Tibial nerve (tissue), 4 donors: Measurements from ENCODE around the gene GRM7. TPM values are rescaled to one million over a fixed set of nuclear protein-coding genes. Genes with fewer than 3 reads are reported as not detected.

Source experiments
- DNase-seq, 2 donors: peaks; one replicate each; pipeline ENCODE4 v3.0.0-alpha.2; 2019; ENCODE audit warnings: low spot score in 2 of 2
- H3K27ac ChIP-seq, 4 donors: fragments of 200-600 bp; sonication (generic) in 3 of 4; one replicate each; pipeline ENCODE4 v1.5.1; 2017 to 2019; ENCODE audit warnings: mild to moderate bottlenecking in 1 of 4
- H3K27me3 ChIP-seq, 2 donors: fragments of 200-600 bp; sonication (generic) in 1 of 2; one replicate each; pipeline versions ENCODE4 v1.5.1 to v1.6.0; 2017 to 2019
- H3K36me3 ChIP-seq, 3 donors: fragments of 200-600 bp; sonication (generic); one replicate each; pipeline ENCODE4 v1.5.1; 2018 to 2019
- H3K4me1 ChIP-seq, 4 donors: fragments of 200-600 bp; sonication (generic) in 3 of 4; one replicate each; pipeline ENCODE4 v1.5.1; 2017 to 2019
- H3K4me3 ChIP-seq, 4 donors: fragments of 200-600 bp; sonication (generic) in 3 of 4; one replicate each; pipeline ENCODE4 v1.5.1; 2017 to 2019; ENCODE audit warnings: mild to moderate bottlenecking in 1 of 4, moderate library complexity in 1 of 4
- H3K9me3 ChIP-seq, 4 donors: fragments of 200-600 bp; sonication (generic) in 3 of 4; one replicate each; pipeline ENCODE4 v1.5.1; 2017 to 2019
- EP300 ChIP-seq, 2 donors: sonication (generic); formaldehyde crosslinking; IDR thresholded peaks; one replicate each; pipeline ENCODE4 v1.6.1; 2017; ENCODE audit warnings: antibody characterized with exemption in 2 of 2, mild to moderate bottlenecking in 1 of 2
- POLR2A ChIP-seq, 2 donors: fragments of 450-650 bp; IDR thresholded peaks; one replicate each; pipeline ENCODE4 v1.6.1; 2017; ENCODE audit warnings: antibody characterized with exemption in 2 of 2, mild to moderate bottlenecking in 2 of 2, moderate library complexity in 2 of 2
- WGBS, 2 donors: methylation state at CpG; one replicate each; pipeline ENCODE4 v1.1.5; 2018; 5-methylcytosine and 5-hydroxymethylcytosine counted together
- total RNA-seq, 4 donors: library from RNA; depleted of rRNA; stranded (reverse); fragments of >200 nt; gene quantifications; one replicate each; pipeline ENCODE4 v1.1.0, GENCODE V29; 2016
- TF ChIP-seq, protein P1 (sequence below), 5 experiments: fragments of 200-600 bp in 3 of 5; fragments of 450-650 bp in 2 of 5; sonication (generic) in 3 of 5; IDR thresholded peaks; one replicate each; pipeline ENCODE4 v1.5.1; 2016 to 2019; ENCODE audit warnings: antibody characterized with exemption in 5 of 5, mild to moderate bottlenecking in 3 of 5, moderate library complexity in 2 of 5

The GRM7 gene
- total RNA-seq, 4 donors from 2014 or later, result 0.22 to 0.84 TPM; not detected in 2

DNA sequence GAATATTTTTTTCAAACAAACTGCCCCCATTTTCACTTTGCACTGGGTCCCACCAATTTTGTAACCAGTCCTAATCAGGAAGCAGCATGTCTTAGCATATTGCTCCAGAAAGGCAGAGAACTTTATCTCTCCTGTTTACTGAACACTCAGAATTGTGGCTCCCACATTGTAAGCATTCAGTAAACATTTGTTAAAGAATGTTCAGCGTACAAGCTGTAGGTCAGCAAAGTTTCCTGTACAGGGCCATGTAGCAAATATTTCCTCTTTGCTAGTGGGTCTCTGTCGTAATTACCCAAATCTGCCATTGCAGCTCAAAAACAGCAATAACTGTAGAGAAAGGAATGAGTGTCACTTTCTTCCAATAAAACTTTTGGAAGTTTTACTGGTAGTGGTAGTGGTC lies 393.3 kb downstream of the GRM7 start:
- no peak for TF ChIP-seq POLR2A (IDR thresholded peaks at IDR 0.05)
- TF ChIP-seq, protein P1, sequence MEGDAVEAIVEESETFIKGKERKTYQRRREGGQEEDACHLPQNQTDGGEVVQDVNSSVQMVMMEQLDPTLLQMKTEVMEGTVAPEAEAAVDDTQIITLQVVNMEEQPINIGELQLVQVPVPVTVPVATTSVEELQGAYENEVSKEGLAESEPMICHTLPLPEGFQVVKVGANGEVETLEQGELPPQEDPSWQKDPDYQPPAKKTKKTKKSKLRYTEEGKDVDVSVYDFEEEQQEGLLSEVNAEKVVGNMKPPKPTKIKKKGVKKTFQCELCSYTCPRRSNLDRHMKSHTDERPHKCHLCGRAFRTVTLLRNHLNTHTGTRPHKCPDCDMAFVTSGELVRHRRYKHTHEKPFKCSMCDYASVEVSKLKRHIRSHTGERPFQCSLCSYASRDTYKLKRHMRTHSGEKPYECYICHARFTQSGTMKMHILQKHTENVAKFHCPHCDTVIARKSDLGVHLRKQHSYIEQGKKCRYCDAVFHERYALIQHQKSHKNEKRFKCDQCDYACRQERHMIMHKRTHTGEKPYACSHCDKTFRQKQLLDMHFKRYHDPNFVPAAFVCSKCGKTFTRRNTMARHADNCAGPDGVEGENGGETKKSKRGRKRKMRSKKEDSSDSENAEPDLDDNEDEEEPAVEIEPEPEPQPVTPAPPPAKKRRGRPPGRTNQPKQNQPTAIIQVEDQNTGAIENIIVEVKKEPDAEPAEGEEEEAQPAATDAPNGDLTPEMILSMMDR (IDR thresholded peaks at IDR 0.05), result no peak
- no peak for TF ChIP-seq EP300 (IDR thresholded peaks at IDR 0.05)
- DNase-seq, result no peak
- WGBS, 2 donors, result 68 to 79% methylated on average over 2 of the region's 2 CpGs
- Histone ChIP-seq H3K9me3 (peaks cover 0 to 7% (median 0%) of the 10 kb centered on the region in 4 donors), H3K4me1 (no peaks in the 10 kb centered on the region), H3K4me3 (no peak overlapping the region), H3K27me3 (no peaks in the 10 kb centered on the region), H3K36me3 (no peaks in the 10 kb centered on the region), H3K27ac (no peak overlapping the region)

DNA sequence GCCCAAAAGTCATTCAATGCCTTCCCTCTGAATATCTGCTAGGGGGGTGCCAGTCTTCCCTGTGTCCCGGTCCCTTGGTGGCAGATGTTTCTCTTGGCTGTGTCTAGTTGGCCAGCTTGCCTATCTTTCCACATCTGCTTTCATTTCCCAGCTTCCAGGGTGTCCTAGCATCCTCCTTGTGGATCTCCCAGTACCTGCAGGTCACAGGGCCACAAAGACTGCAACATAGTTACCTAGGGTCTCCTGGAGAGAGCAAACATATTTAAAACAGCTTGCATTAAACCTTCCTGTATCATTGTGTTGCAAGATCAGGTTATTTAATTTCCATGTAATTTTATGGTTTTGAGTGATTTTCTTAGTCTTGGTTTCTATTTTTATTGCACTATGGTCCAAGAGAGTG lies 400.1 kb downstream of the GRM7 start:
- no peak for DNase-seq
- peaks cover 0 to 13% (median 0%) of the 10 kb centered on the region in 4 donors for H3K9me3 ChIP-seq
- H3K27me3 ChIP-seq, result no peaks in the 10 kb centered on the region
- TF ChIP-seq EP300 (IDR thresholded peaks at IDR 0.05), result no peak
- TF ChIP-seq, protein P1 (IDR thresholded peaks at IDR 0.05), result no peak
- TF ChIP-seq POLR2A (IDR thresholded peaks at IDR 0.05), result no peak
- no peaks in the 10 kb centered on the region for H3K4me1 ChIP-seq
- WGBS, 2 donors, result 89% methylated on average over 1 of the region's 1 CpG
- H3K4me3 ChIP-seq, result no peak overlapping the region
- H3K27ac ChIP-seq, result no peak overlapping the region
- no peaks in the 10 kb centered on the region for H3K36me3 ChIP-seq

DNA sequence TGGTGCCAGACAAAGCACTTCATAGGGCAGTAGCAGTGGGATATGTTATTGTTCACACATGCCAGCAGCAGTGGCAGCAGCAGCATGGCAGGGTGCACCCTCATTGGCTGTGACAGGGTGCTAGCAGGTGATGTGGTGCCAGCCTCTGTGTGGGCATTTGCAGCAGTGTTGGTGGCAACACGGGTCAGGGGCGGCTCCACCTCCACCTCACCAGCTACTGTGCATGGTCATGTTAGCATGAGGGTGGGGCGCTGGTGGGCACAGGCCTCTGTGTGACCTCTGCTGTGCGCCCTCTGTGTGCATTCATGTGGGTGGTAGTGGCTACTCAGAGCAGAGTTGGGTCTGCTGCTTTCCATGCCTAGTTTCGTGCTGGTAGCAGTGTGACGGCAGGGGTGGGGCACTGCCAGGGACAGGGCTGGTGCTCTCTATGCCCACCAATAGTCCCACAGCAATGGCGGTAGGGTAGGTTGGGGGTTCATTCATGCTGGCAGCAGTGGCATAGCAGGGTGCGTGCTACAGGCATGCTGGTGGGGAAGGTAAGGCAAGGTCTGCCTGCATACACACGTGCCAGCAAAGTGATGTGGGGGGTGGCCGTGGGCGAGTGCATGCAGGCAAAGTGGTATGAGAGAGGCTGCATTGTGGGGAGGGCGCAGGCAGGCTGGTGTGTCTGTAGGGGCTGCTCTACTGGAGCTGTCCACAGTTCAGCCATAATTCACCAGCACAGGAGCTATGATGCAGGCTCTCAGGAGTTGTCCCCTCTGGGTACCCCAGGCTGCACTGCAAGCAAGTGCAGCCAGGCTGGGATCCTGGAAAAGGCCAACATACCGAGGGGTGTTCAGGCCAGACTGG lies 402.7 kb downstream of the GRM7 start:
- WGBS, 2 donors, result 94 to 96% methylated on average over 13 of the region's 13 CpGs
- Histone ChIP-seq H3K4me3 (no peak overlapping the region), H3K4me1 (no peaks in the 10 kb centered on the region), H3K36me3 (no peaks in the 10 kb centered on the region), H3K27ac (no peak overlapping the region), H3K27me3 (no peaks in the 10 kb centered on the region), H3K9me3 (peaks cover 0 to 5% (median 0%) of the 10 kb centered on the region in 4 donors)
- TF ChIP-seq POLR2A (IDR thresholded peaks at IDR 0.05), result no peak
- TF ChIP-seq, protein P1 (IDR thresholded peaks at IDR 0.05), result no peak
- no peak for TF ChIP-seq EP300 (IDR thresholded peaks at IDR 0.05)
- DNase-seq, result no peak

DNA sequence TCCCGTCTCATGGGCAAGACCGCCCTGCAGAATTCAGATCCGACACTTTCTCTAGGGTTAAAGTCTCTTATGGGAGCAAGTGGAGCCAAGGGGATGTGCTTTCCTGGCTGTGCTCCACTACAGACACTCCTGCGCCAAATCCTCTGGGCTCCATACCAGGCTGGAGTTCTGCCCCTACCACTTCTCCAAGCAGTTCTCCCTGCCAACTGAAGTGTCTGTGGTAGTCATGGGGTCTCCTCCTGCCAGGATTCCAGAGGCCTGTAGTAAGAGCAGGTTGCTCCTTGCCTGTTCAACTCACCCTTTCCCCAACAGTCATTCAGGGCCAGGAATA lies 403.2 kb downstream of the GRM7 start:
- no peaks in the 10 kb centered on the region for H3K27me3 ChIP-seq
- peaks cover 0 to 5% (median 0%) of the 10 kb centered on the region in 4 donors for H3K9me3 ChIP-seq
- no peak overlapping the region for H3K27ac ChIP-seq
- DNase-seq, result no peak
- H3K4me3 ChIP-seq, result no peak overlapping the region
- no peaks in the 10 kb centered on the region for H3K36me3 ChIP-seq
- no peak for TF ChIP-seq POLR2A (IDR thresholded peaks at IDR 0.05)
- no peaks in the 10 kb centered on the region for H3K4me1 ChIP-seq
- 88 to 97% methylated on average over 4 of the region's 4 CpGs for WGBS, 2 donors

DNA sequence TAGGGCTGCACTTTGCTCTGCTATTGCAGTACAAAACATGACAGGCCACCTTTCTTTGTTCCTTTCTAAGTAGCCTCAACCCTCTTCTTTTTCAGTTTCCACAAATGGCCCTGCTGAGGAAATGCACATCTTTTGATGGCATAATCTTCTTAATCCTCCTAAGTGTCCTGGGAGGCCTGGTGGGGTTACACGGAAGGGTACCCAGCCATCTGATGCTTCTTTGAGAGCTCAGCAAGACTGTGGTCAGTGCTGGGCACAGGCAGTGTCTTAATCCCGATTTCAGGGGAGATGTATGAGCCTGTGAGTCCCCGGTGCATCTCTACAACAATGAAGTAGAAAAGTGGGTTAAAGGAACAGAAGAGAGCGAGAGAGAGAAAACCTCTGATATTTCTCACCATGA lies 404.8 kb downstream of the GRM7 start:
- H3K4me3 ChIP-seq, result no peak overlapping the region
- peaks cover 0 to 5% (median 0%) of the 10 kb centered on the region in 4 donors for H3K9me3 ChIP-seq

More for the DNA sequence above, 404.8 kb downstream of the GRM7 start:
- no peaks in the 10 kb centered on the region for H3K36me3 ChIP-seq
- no peak overlapping the region for H3K27ac ChIP-seq
- 63 to 74% methylated on average over 4 of the region's 4 CpGs for WGBS, 2 donors
- no peaks in the 10 kb centered on the region for H3K4me1 ChIP-seq
- DNase-seq, result no peak
- TF ChIP-seq POLR2A (IDR thresholded peaks at IDR 0.05) (no peak), EP300 (IDR thresholded peaks at IDR 0.05) (no peak)
- TF ChIP-seq, protein P1 (IDR thresholded peaks at IDR 0.05), result no peak
- H3K27me3 ChIP-seq, result no peaks in the 10 kb centered on the region
